ENCODE results near the gene CYYR1.

CYYR1 gene

GRCh38 chr21:26469789-26470188 is 103.3 kb downstream of the CYYR1 start:
- no peak overlapping the region for H3K27ac ChIP-seq (ENCODE audit: extremely low read depth, low read depth, low read length)
- TF ChIP-seq KLF1 (tag by site-specific recombination; IDR thresholded peaks at IDR 0.05): no peak
- TF ChIP-seq ZNF10 (tag by site-specific recombination; IDR thresholded peaks at IDR 0.05): no peak
- no peak for TF ChIP-seq ZNF341 (tag by site-specific recombination; IDR thresholded peaks at IDR 0.05; ENCODE audit: low read depth)
- TF ChIP-seq SP2 (tag by site-specific recombination; IDR thresholded peaks at IDR 0.05): no peak
- TF ChIP-seq ZFP41 (tag by site-specific recombination; IDR thresholded peaks at IDR 0.05; ENCODE audit: borderline replicate concordance): no peak
- TF ChIP-seq ZNF704 (tag by site-specific recombination; IDR thresholded peaks at IDR 0.05): no peak
- no peak for TF ChIP-seq BCL11A (tag by site-specific recombination; IDR thresholded peaks at IDR 0.05; ENCODE audit: low read depth)
- no peak for TF ChIP-seq ZNF184 (tag by site-specific recombination; IDR thresholded peaks at IDR 0.05)
- H3K9me3 ChIP-seq (ENCODE audit: control insufficient read depth, insufficient read depth, low read depth, low read length): no peaks in the 10 kb centered on the region; the same call in 1 of the 2 replicates
- ChIA-PET POLR2A (no interaction called here), CTCF (interaction anchor here (0.6 to 0.7 kb wide), 2 partner anchors 10 to 21 kb away, joined by 5 to 6 read pairs; no protein-coding TSS in a partner anchor)
- no peak overlapping the region for H3K4me3 ChIP-seq (ENCODE audit: low read depth, low read length)
- no peaks in the 10 kb centered on the region for H3K4me1 ChIP-seq (ENCODE audit: control insufficient read depth, insufficient read depth, low read length)
- no peaks in the 10 kb centered on the region for H3K36me3 ChIP-seq (ENCODE audit: control insufficient read depth in 2 of 2, insufficient read depth in 1 of 2, low read length in 2 of 2)

- Histone ChIP-seq H3K4me1 (ENCODE audit: control insufficient read depth, insufficient read depth, low read length) (no peaks in the 10 kb centered on the region), H3K9me3 (ENCODE audit: control insufficient read depth, insufficient read depth, low read depth, low read length) (no peaks in the 10 kb centered on the region; the same call in 1 of the 2 replicates), H3K4me3 (ENCODE audit: low read depth, low read length) (no peak overlapping the region), H3K36me3 (ENCODE audit: control insufficient read depth in 2 of 2, insufficient read depth in 1 of 2, low read length in 2 of 2) (no peaks in the 10 kb centered on the region), H3K27ac (ENCODE audit: extremely low read depth, low read depth, low read length) (no peak overlapping the region)
- POLR2A ChIA-PET: no interaction called here
- CTCF ChIA-PET: no interaction called here
- no peak for TF ChIP-seq ZNF391 (tag by site-specific recombination; IDR thresholded peaks at IDR 0.05; ENCODE audit: borderline replicate concordance, low read depth)
- no peak for TF ChIP-seq ZNF10 (tag by site-specific recombination; IDR thresholded peaks at IDR 0.05)
- no peak for TF ChIP-seq ZNF2 (tag by site-specific recombination; IDR thresholded peaks at IDR 0.05)
- TF ChIP-seq ZNF571 (tag by site-specific recombination; IDR thresholded peaks at IDR 0.05): no peak
- TF ChIP-seq ZFP37 (tag by site-specific recombination; IDR thresholded peaks at IDR 0.05): no peak
- TF ChIP-seq SETDB1 (IDR thresholded peaks at IDR 0.05; ENCODE audit: insufficient read length, low read length): no peak
- no peak for TF ChIP-seq ZNF747 (tag by site-specific recombination; IDR thresholded peaks at IDR 0.05)
- no peak for TF ChIP-seq ZIC2 (tag by site-specific recombination; IDR thresholded peaks at IDR 0.05)
- TF ChIP-seq ZNF184 (tag by site-specific recombination; IDR thresholded peaks at IDR 0.05): no peak
- no peak for TF ChIP-seq ZSCAN18 (tag by site-specific recombination; IDR thresholded peaks at IDR 0.05)
- TF ChIP-seq OVOL3 (tag by site-specific recombination; IDR thresholded peaks at IDR 0.05): no peak
- TF ChIP-seq ZBTB17 (tag by site-specific recombination; IDR thresholded peaks at IDR 0.05): no peak
- no peak for TF ChIP-seq KLF8 (tag by site-specific recombination; IDR thresholded peaks at IDR 0.05)
- TF ChIP-seq ZNF280C (tag by site-specific recombination; IDR thresholded peaks at IDR 0.05): no peak
- TF ChIP-seq PRDM10 (tag by site-specific recombination; IDR thresholded peaks at IDR 0.05): no peak
Measured at GRCh38 chr21:26465916-26466315, 107.2 kb downstream of the CYYR1 start.
